GM12878 (cell line): ENCODE data around the gene SFT2D1. TPM values are rescaled to one million over a fixed set of nuclear protein-coding genes. Genes with fewer than 3 reads are reported as not detected.

Source experiments
- ATF7 ChIP-seq: fragments of 450-650 bp; IDR thresholded peaks from 2 replicates; pipeline ENCODE4 v1.6.1; 2016; ENCODE audit warnings: low read depth, mild to moderate bottlenecking
- BCL11A ChIP-seq: IDR thresholded peaks from 2 replicates; pipeline ENCODE4 v1.6.1; 2011; ENCODE audit warnings: low read depth, low read length
- BHLHE40 ChIP-seq, 2 experiments: fragments of 450-650 bp in 1 of 2; IDR thresholded peaks; 2 replicates each; pipeline ENCODE4 v1.6.1; 2011 to 2017; ENCODE audit warnings: low read depth in 2 of 2, borderline replicate concordance in 1 of 2, improper control_type of control experiment in 1 of 2, low read length in 1 of 2, mild to moderate bottlenecking in 1 of 2
- CBX5 ChIP-seq: sonication (generic); IDR thresholded peaks from 2 replicates; pipeline ENCODE4 v1.6.1; 2016; ENCODE audit warnings: low read depth, moderate library complexity, mild to moderate bottlenecking, inconsistent platforms
- CREM ChIP-seq: IDR thresholded peaks from 2 replicates; pipeline ENCODE4 v1.6.1; 2014; ENCODE audit warnings: antibody characterized with exemption, low read depth
- DPF2 ChIP-seq: fragments of 450-650 bp; IDR thresholded peaks from 2 replicates; pipeline ENCODE4 v1.6.1; 2017; ENCODE audit warnings: mild to moderate bottlenecking
- FOXM1 ChIP-seq: IDR thresholded peaks from 2 replicates; pipeline ENCODE4 v1.6.1; 2012; ENCODE audit warnings: low read depth, mild to moderate bottlenecking, inconsistent platforms, low read length, moderate library complexity
- GABPA ChIP-seq: IDR thresholded peaks from 2 replicates; pipeline ENCODE4 v1.6.1; 2014; ENCODE audit warnings: antibody characterized with exemption, low read depth, mild to moderate bottlenecking, inconsistent platforms
- IKZF1 ChIP-seq: fragments of 450-650 bp; conservative IDR thresholded peaks from 2 replicates; pipeline ENCODE4 v1.6.1; 2017; ENCODE audit warnings: antibody characterized with exemption, mild to moderate bottlenecking
- IKZF2 ChIP-seq, 2 experiments: fragments of 450-650 bp; IDR thresholded peaks; 2 replicates each; pipeline ENCODE4 v1.6.1; 2017; ENCODE audit warnings: mild to moderate bottlenecking in 2 of 2, moderate library complexity in 2 of 2
- JUNB ChIP-seq: IDR thresholded peaks from 2 replicates; pipeline ENCODE4 v1.6.1; 2016; ENCODE audit warnings: antibody characterized with exemption, mild to moderate bottlenecking
- MEF2B ChIP-seq: fragments of 450-650 bp; IDR thresholded peaks from 2 replicates; pipeline ENCODE4 v1.6.1; 2018; ENCODE audit warnings: mild to moderate bottlenecking, moderate library complexity; ENCODE audit not compliant: partially characterized antibody, poor library complexity, severe bottlenecking
- NFIC ChIP-seq: IDR thresholded peaks from 2 replicates; pipeline ENCODE4 v1.6.1; 2012; ENCODE audit warnings: low read depth, mild to moderate bottlenecking, inconsistent platforms, low read length, moderate library complexity
- RB1 ChIP-seq: fragments of 450-650 bp; formaldehyde crosslinking; IDR thresholded peaks from 2 replicates; pipeline ENCODE4 v1.6.1; 2017; ENCODE audit warnings: mild to moderate bottlenecking, borderline replicate concordance
- RELA ChIP-seq: fragments of 450-650 bp; IDR thresholded peaks from 2 replicates; pipeline ENCODE4 v1.8.0; 2014; ENCODE audit warnings: borderline replicate concordance; ENCODE audit not compliant: partially characterized antibody
- SMAD5 ChIP-seq: IDR thresholded peaks from 2 replicates; pipeline ENCODE4 v1.6.1; 2016; ENCODE audit warnings: antibody characterized with exemption, low read depth
- SMARCA5 ChIP-seq: fragments of 450-650 bp; IDR thresholded peaks from 2 replicates; pipeline ENCODE4 v1.6.1; 2017; ENCODE audit warnings: mild to moderate bottlenecking
- SP1 ChIP-seq: IDR thresholded peaks from one replicate; pipeline ENCODE4 v1.6.1; 2011; ENCODE audit warnings: low read depth, low read length
- SUZ12 ChIP-seq: fragments of 200-600 bp; sonication (generic); IDR thresholded peaks from one replicate; pipeline ENCODE4 v1.6.1; 2018; ENCODE audit warnings: antibody characterized with exemption, mild to moderate bottlenecking; ENCODE audit not compliant: unreplicated experiment
- TBL1XR1 ChIP-seq: IDR thresholded peaks from 2 replicates; pipeline ENCODE4 v1.6.1; 2012; ENCODE audit warnings: low read depth, low read length, improper control_type of control experiment
- YY1 ChIP-seq: IDR thresholded peaks from 2 replicates; pipeline ENCODE4 v1.6.1; 2011; ENCODE audit warnings: low read depth, mild to moderate bottlenecking, low read length
- ZNF207 ChIP-seq: fragments of 450-650 bp; IDR thresholded peaks from 2 replicates; pipeline ENCODE4 v1.6.1; 2014; ENCODE audit warnings: antibody characterized with exemption, mild to moderate bottlenecking, borderline replicate concordance
- ZNF384 ChIP-seq: IDR thresholded peaks from 2 replicates; pipeline ENCODE4 v1.6.1; 2012; ENCODE audit warnings: low read depth, mild to moderate bottlenecking, low read length, improper control_type of control experiment, borderline replicate concordance
- polyA plus RNA-seq, 11 experiments: library from polyadenylated mRNA; depleted of rRNA in 4 of 11; unstranded in 6 of 11; stranded (reverse) in 5 of 11; fragments of >200 nt; fragmentation: Nextera tagmentation in 4 of 11; fragmentation: Illumina TruSeq in 1 of 11; extraction: Ambion mirVana in 4 of 11; extraction: Trizol in 1 of 11; gene quantifications; 1 replicate in 1 of 11; 2 replicates in 10 of 11; pipeline versions ENCODE4 v1.2.1 to v1.2.3, GENCODE V29; 2011 to 2016; ENCODE audit warnings: inconsistent platforms in 2 of 11, missing spikeins in 2 of 11, low read depth in 1 of 11
- total RNA-seq, 4 experiments: library from RNA; depleted of rRNA in 3 of 4; stranded (reverse); fragments of >200 nt in 3 of 4; fragmentation: Illumina TruSeq in 1 of 4; extraction: Trizol in 1 of 4; gene quantifications; 2 replicates each; pipeline versions ENCODE4 v1.2.1 to v1.2.3, GENCODE V29; 2013 to 2021
- TF ChIP-seq, protein P1 (sequence below): fragments of 450-650 bp; IDR thresholded peaks from 2 replicates; pipeline ENCODE4 v1.6.1; 2017; ENCODE audit warnings: low read depth, mild to moderate bottlenecking, moderate library complexity
- TF ChIP-seq, protein P2 (sequence below): fragments of 450-650 bp; IDR thresholded peaks from 2 replicates; pipeline ENCODE4 v1.6.1; 2017; ENCODE audit warnings: mild to moderate bottlenecking, moderate library complexity

SFT2D1 gene
- total and polyA plus RNA-seq, 10 of the 15 experiments (the other 5 are each of a cell fraction or from before 2014, with no cell fraction given) = 69.5 to 281 (median 124) TPM

- TF ChIP-seq, protein P1, sequence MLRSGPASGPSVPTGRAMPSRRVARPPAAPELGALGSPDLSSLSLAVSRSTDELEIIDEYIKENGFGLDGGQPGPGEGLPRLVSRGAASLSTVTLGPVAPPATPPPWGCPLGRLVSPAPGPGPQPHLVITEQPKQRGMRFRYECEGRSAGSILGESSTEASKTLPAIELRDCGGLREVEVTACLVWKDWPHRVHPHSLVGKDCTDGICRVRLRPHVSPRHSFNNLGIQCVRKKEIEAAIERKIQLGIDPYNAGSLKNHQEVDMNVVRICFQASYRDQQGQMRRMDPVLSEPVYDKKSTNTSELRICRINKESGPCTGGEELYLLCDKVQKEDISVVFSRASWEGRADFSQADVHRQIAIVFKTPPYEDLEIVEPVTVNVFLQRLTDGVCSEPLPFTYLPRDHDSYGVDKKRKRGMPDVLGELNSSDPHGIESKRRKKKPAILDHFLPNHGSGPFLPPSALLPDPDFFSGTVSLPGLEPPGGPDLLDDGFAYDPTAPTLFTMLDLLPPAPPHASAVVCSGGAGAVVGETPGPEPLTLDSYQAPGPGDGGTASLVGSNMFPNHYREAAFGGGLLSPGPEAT = peak; percentile 98
- TF ChIP-seq NFIC = peak; percentile 80; the same call in 1 of the 2 replicates
- no peak; the same call in 1 of the 2 replicates for TF ChIP-seq SMAD5
- TF ChIP-seq IKZF1 = peak; percentile 54
- peak; percentile 43 for TF ChIP-seq CREM
- peak; percentile 78; the same call in 1 of the 2 replicates for TF ChIP-seq YY1
- peak; percentile 60; the same call in 1 of the 2 replicates for TF ChIP-seq SMARCA5
- TF ChIP-seq BHLHE40 (IDR thresholded peaks at IDR 0.05; ENCODE audit: borderline replicate concordance in 1 of 2, low read depth in 2 of 2, low read length in 1 of 2) = peak; percentile 90 to 95
- peak; percentile 46; the same call in 1 of the 2 replicates for TF ChIP-seq DPF2
- TF ChIP-seq MEF2B = peak; percentile 9
- TF ChIP-seq ZNF384 = peak; percentile 42; the same call in 1 of the 2 replicates
- peak; percentile 82 for TF ChIP-seq FOXM1
- no peak for TF ChIP-seq TBL1XR1
- TF ChIP-seq IKZF2 (IDR thresholded peaks at IDR 0.05) = peak; percentile 20 to 57; a peak in 3 of 4 replicates
- no peak for TF ChIP-seq ZNF207
- TF ChIP-seq RELA = peak; percentile 74
- TF ChIP-seq, protein P2, sequence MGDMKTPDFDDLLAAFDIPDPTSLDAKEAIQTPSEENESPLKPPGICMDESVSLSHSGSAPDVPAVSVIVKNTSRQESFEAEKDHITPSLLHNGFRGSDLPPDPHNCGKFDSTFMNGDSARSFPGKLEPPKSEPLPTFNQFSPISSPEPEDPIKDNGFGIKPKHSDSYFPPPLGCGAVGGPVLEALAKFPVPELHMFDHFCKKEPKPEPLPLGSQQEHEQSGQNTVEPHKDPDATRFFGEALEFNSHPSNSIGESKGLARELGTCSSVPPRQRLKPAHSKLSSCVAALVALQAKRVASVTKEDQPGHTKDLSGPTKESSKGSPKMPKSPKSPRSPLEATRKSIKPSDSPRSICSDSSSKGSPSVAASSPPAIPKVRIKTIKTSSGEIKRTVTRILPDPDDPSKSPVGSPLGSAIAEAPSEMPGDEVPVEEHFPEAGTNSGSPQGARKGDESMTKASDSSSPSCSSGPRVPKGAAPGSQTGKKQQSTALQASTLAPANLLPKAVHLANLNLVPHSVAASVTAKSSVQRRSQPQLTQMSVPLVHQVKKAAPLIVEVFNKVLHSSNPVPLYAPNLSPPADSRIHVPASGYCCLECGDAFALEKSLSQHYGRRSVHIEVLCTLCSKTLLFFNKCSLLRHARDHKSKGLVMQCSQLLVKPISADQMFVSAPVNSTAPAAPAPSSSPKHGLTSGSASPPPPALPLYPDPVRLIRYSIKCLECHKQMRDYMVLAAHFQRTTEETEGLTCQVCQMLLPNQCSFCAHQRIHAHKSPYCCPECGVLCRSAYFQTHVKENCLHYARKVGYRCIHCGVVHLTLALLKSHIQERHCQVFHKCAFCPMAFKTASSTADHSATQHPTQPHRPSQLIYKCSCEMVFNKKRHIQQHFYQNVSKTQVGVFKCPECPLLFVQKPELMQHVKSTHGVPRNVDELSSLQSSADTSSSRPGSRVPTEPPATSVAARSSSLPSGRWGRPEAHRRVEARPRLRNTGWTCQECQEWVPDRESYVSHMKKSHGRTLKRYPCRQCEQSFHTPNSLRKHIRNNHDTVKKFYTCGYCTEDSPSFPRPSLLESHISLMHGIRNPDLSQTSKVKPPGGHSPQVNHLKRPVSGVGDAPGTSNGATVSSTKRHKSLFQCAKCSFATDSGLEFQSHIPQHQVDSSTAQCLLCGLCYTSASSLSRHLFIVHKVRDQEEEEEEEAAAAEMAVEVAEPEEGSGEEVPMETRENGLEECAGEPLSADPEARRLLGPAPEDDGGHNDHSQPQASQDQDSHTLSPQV = peak; percentile 64; the same call in 1 of the 2 replicates
- 0 out of 2 replicates have a peak, but pooled peaks have one; percentile 18 for TF ChIP-seq GABPA
- 0 out of 2 replicates have a peak, but pooled peaks have one; percentile 52 for TF ChIP-seq RB1
- TF ChIP-seq ATF7 = peak; percentile 47; the same call in 1 of the 2 replicates
- TF ChIP-seq BCL11A = no peak
- 0 out of 2 replicates have a peak, but pooled peaks have one; percentile 66 for TF ChIP-seq CBX5
- peak; percentile 66 for TF ChIP-seq JUNB
- TF ChIP-seq SP1 = peak; percentile 7
- TF ChIP-seq SUZ12 = no peak
These were observed 6.7 kb downstream of the SFT2D1 start (continued) for GRCh38 chr6:166335378-166336302.
